Head of caudate nucleus (tissue), 42 donors: ENCODE results near the gene CRACR2A.
A peak's percentile ranks its signal among the peaks of the same experiment; 100 is the strongest.

Experiments
- DNase-seq, 42 donors: peaks; one replicate each; pipeline versions ENCODE4 v3.0.0 to v3.0.0-alpha.2; 2020 to 2021; ENCODE audit warnings: mixed read lengths in 7 of 42
- intact Hi-C: fragments of 100-400 bp; cut with DNase I; formaldehyde crosslinking; loops from one replicate; pipeline ENCODE4 v1.15.0; 2022

The CRACR2A gene

GRCh38 chr12:3592856-3593625 lies 159.9 kb downstream of the CRACR2A start:
- no peak for DNase-seq
- intact Hi-C loops: no loop called here

GRCh38 chr12:3589745-3590144 lies 163.2 kb downstream of the CRACR2A start:
- intact Hi-C loops: no loop called here
- DNase-seq: peak in 11 of 42 donors; percentile 21 to 64 (median 46)

- intact Hi-C loops: no loop called here
- peak in 2 of 42 donors; percentile 54 to 68 for DNase-seq
Observed at GRCh38 chr12:3587402-3588013, 165.4 kb downstream of the CRACR2A start.

GRCh38 chr12:3583656-3584334 lies 169.1 kb downstream of the CRACR2A start:
- intact Hi-C loops: no loop called here
- DNase-seq: no peak

GRCh38 chr12:3580094-3580749 lies 172.7 kb downstream of the CRACR2A start:
- no peak for DNase-seq
- intact Hi-C loops: no loop called here

- DNase-seq: no peak
- intact Hi-C loops: no loop called here
Observed at GRCh38 chr12:3579446-3580093, 173.3 kb downstream of the CRACR2A start.

- no peak for DNase-seq
Observed at GRCh38 chr12:3578557-3578956, 174.4 kb downstream of the CRACR2A start.

GRCh38 chr12:3576891-3577290 lies 176.0 kb downstream of the CRACR2A start:
- DNase-seq: no peak
- intact Hi-C loops: no loop called here

More at GRCh38 chr12:3578557-3578956, 174.4 kb downstream of the CRACR2A start:
- intact Hi-C loops: no loop called here

GRCh38 chr12:3574986-3575385 lies 177.9 kb downstream of the CRACR2A start:
- intact Hi-C loops: no loop called here
- DNase-seq: no peak

- intact Hi-C loops: no loop called here
- DNase-seq: no peak
Observed at GRCh38 chr12:3572560-3572959, 180.3 kb downstream of the CRACR2A start.

- intact Hi-C loops: no loop called here
- DNase-seq: no peak
Observed at GRCh38 chr12:3571724-3572123, 181.2 kb downstream of the CRACR2A start.

GRCh38 chr12:3571323-3571722 lies 181.6 kb downstream of the CRACR2A start:
- intact Hi-C loops: no loop called here

GRCh38 chr12:3568695-3569094 lies 184.2 kb downstream of the CRACR2A start:
- intact Hi-C loops: no loop called here

More at GRCh38 chr12:3571323-3571722, 181.6 kb downstream of the CRACR2A start:
- peak in 3 of 42 donors; percentile 9 to 36 (median 16) for DNase-seq

GRCh38 chr12:3565985-3566384 lies 186.9 kb downstream of the CRACR2A start:
- peak in 2 of 42 donors; percentile 9 to 22 for DNase-seq
- intact Hi-C loops: no loop called here

More at GRCh38 chr12:3568695-3569094, 184.2 kb downstream of the CRACR2A start:
- peak in 4 of 42 donors; percentile 4 to 26 (median 18) for DNase-seq
